Medulla oblongata (tissue), 1 donor: Measurements from ENCODE around the gene PRSS22.

Source experiments
- DNase-seq: peaks from one replicate; pipeline ENCODE4 v3.0.0-alpha.2; 2015; ENCODE audit errors: extremely low spot score

Gene PRSS22

GRCh38 chr16:2857451-2858244 lies at the start of gene PRSS22:
PRSS22 (minus strand) TSS chr16:2858170; CDS start chr16:2858104, 66 bp downstream.
- no peak for DNase-seq

- peak; percentile 66 for DNase-seq
Measured at GRCh38 chr16:2907084-2907753, 49.2 kb upstream of the PRSS22 start.

- DNase-seq: no peak
Measured at GRCh38 chr16:2905988-2906387, 48.0 kb upstream of the PRSS22 start.

GRCh38 chr16:2905241-2905987 lies 47.4 kb upstream of the PRSS22 start:
- peak; percentile 100 for DNase-seq

- no peak for DNase-seq
Measured at GRCh38 chr16:2904922-2905240, 46.9 kb upstream of the PRSS22 start.

- DNase-seq: peak; percentile 91
Measured at GRCh38 chr16:2904100-2904921, 46.3 kb upstream of the PRSS22 start.

- no peak for DNase-seq
Measured at GRCh38 chr16:2902337-2903130, 44.6 kb upstream of the PRSS22 start.

GRCh38 chr16:2900526-2901075 lies 42.6 kb upstream of the PRSS22 start:
- no peak for DNase-seq

GRCh38 chr16:2899564-2900072 lies 41.6 kb upstream of the PRSS22 start:
- no peak for DNase-seq

- DNase-seq: no peak
Measured at GRCh38 chr16:2898831-2899563, 41.0 kb upstream of the PRSS22 start.

- no peak for DNase-seq
Measured at GRCh38 chr16:2897110-2897509, 39.1 kb upstream of the PRSS22 start.

GRCh38 chr16:2896480-2897010 lies 38.6 kb upstream of the PRSS22 start:
- no peak for DNase-seq

GRCh38 chr16:2895813-2896212 lies 37.8 kb upstream of the PRSS22 start:
- no peak for DNase-seq

- DNase-seq: no peak
Measured at GRCh38 chr16:2894231-2894630, 36.3 kb upstream of the PRSS22 start.

GRCh38 chr16:2884041-2884451 lies 26.1 kb upstream of the PRSS22 start:
- no peak for DNase-seq

- DNase-seq: no peak
Measured at GRCh38 chr16:2883458-2883908, 25.5 kb upstream of the PRSS22 start.

- DNase-seq: peak; percentile 99
Measured at GRCh38 chr16:2882650-2883457, 24.9 kb upstream of the PRSS22 start, which contains the start of gene FLYWCH2. FLYWCH2 (plus strand) TSS chr16:2883215; CDS start chr16:2896450, 13,235 bp downstream.
